Upper lobe of left lung (tissue), 6 donors: Measurements from ENCODE around the gene ANKRD24. TPM values are rescaled to one million over a fixed set of nuclear protein-coding genes. Genes with fewer than 3 reads are reported as not detected.

Experiments
- ATAC-seq, 2 donors: fragments of 200-7000 bp; cut with Tn5 transposase; one replicate each; pipeline ENCODE4 v1.9.1; 2022; ENCODE audit warnings: mild to moderate bottlenecking in 2 of 2, moderate library complexity in 2 of 2; ENCODE audit not compliant: low FRiP score in 2 of 2
- DNase-seq, 2 donors: peaks; one replicate each; pipeline ENCODE4 v3.0.0-alpha.2; 2019 to 2020
- H3K27ac ChIP-seq, 4 donors: fragments of 200-600 bp; sonication (generic); one replicate each; pipeline ENCODE4 v1.5.1; 2016 to 2019
- H3K27me3 ChIP-seq, 4 donors: fragments of 200-600 bp; sonication (generic); one replicate each; pipeline ENCODE4 v1.5.1; 2017 to 2019
- H3K36me3 ChIP-seq, 4 donors: fragments of 200-600 bp; sonication (generic); one replicate each; pipeline ENCODE4 v1.5.1; 2016 to 2019
- H3K4me1 ChIP-seq, 4 donors: fragments of 200-600 bp; sonication (generic); one replicate each; pipeline ENCODE4 v1.5.1; 2018 to 2019
- H3K4me3 ChIP-seq, 4 donors: fragments of 200-600 bp; sonication (generic); one replicate each; pipeline ENCODE4 v1.5.1; 2017 to 2019; ENCODE audit warnings: mild to moderate bottlenecking in 2 of 4, moderate library complexity in 1 of 4
- H3K9me3 ChIP-seq, 4 donors: fragments of 200-600 bp; sonication (generic); one replicate each; pipeline ENCODE4 v1.5.1; 2018 to 2019
- EP300 ChIP-seq, 4 donors: sonication (generic); formaldehyde crosslinking; IDR thresholded peaks; one replicate each; pipeline ENCODE4 v1.5.1; 2017; ENCODE audit warnings: antibody characterized with exemption in 4 of 4, control low read depth in 2 of 4
- POLR2A ChIP-seq, 4 donors: fragments of 450-650 bp; IDR thresholded peaks; one replicate each; pipeline ENCODE4 v1.5.1; 2016 to 2017; ENCODE audit warnings: antibody characterized with exemption in 4 of 4, mild to moderate bottlenecking in 2 of 4
- POLR2AphosphoS5 ChIP-seq, 2 donors: sonication (generic); formaldehyde crosslinking; IDR thresholded peaks; one replicate each; pipeline ENCODE4 v1.5.1; 2017; ENCODE audit warnings: antibody characterized with exemption in 2 of 2
- WGBS, 2 donors: methylation state at CpG; one replicate each; pipeline ENCODE4 v1.1.5; 2017 to 2018; 5-methylcytosine and 5-hydroxymethylcytosine counted together
- total RNA-seq, 6 donors: library from RNA; depleted of rRNA in 4 of 6; stranded (reverse); fragments of >200 nt in 4 of 6; gene quantifications; one replicate each; pipeline versions ENCODE4 v1.1.0 to v1.2.1, GENCODE V29; 2016 to 2021
- TF ChIP-seq, protein P1 (sequence below), 6 experiments: fragments of 450-650 bp in 4 of 6; fragments of 200-600 bp in 2 of 6; sonication (generic) in 2 of 6; IDR thresholded peaks; one replicate each; pipeline ENCODE4 v1.5.1; 2016 to 2019; ENCODE audit warnings: antibody characterized with exemption in 6 of 6
- donor health status: DM: no; HTN: no; CAD: no; lungs with moderate emphysema.
- donor health status: DM: no; HTN: yes; CAD: no; lungs with severe emphysema.

Gene ANKRD24
- total RNA-seq, 6 donors from 2014 or later: 0.46 to 10.5 (median 1.3) TPM

- H3K9me3 ChIP-seq: no peaks in the 10 kb centered on the region
- no peak for TF ChIP-seq POLR2AphosphoS5 (IDR thresholded peaks at IDR 0.05)
- TF ChIP-seq POLR2A (IDR thresholded peaks at IDR 0.05): no peak
- TF ChIP-seq, protein P1, sequence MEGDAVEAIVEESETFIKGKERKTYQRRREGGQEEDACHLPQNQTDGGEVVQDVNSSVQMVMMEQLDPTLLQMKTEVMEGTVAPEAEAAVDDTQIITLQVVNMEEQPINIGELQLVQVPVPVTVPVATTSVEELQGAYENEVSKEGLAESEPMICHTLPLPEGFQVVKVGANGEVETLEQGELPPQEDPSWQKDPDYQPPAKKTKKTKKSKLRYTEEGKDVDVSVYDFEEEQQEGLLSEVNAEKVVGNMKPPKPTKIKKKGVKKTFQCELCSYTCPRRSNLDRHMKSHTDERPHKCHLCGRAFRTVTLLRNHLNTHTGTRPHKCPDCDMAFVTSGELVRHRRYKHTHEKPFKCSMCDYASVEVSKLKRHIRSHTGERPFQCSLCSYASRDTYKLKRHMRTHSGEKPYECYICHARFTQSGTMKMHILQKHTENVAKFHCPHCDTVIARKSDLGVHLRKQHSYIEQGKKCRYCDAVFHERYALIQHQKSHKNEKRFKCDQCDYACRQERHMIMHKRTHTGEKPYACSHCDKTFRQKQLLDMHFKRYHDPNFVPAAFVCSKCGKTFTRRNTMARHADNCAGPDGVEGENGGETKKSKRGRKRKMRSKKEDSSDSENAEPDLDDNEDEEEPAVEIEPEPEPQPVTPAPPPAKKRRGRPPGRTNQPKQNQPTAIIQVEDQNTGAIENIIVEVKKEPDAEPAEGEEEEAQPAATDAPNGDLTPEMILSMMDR (IDR thresholded peaks at IDR 0.05): no peak
- no peak for TF ChIP-seq EP300 (IDR thresholded peaks at IDR 0.05)
- no peak overlapping the region for H3K4me3 ChIP-seq
- H3K36me3 ChIP-seq: no peaks in the 10 kb centered on the region
- DNase-seq (no peak), ATAC-seq (no peak)
- H3K27me3 ChIP-seq: peaks cover 0 to 22% (median 11%) of the 10 kb centered on the region in 4 donors
- peaks cover 0 to 10% (median 5%) of the 10 kb centered on the region in 4 donors for H3K4me1 ChIP-seq
- 87 to 89% methylated on average over 5 of the region's 5 CpGs for WGBS, 2 donors
- no peak overlapping the region for H3K27ac ChIP-seq
These were observed 14.7 kb downstream of the ANKRD24 start for GRCh38 chr19:4197228-4197624.

GRCh38 chr19:4197625-4198466 is 15.4 kb downstream of the ANKRD24 start:
- Histone ChIP-seq H3K36me3 (no peaks in the 10 kb centered on the region), H3K27me3 (peaks cover 0 to 22% (median 11%) of the 10 kb centered on the region in 4 donors), H3K9me3 (no peaks in the 10 kb centered on the region), H3K4me3 (no peak overlapping the region), H3K4me1 (peaks cover 0 to 10% (median 5%) of the 10 kb centered on the region in 4 donors), H3K27ac (no peak overlapping the region)
- 31 to 32% methylated on average over 31 to 37 of the region's 70 CpGs for WGBS, 2 donors
- peak in 1 of 2 donors; percentile 84 for DNase-seq
- ATAC-seq: no peak
- TF ChIP-seq, protein P1 (IDR thresholded peaks at IDR 0.05): no peak

DNA sequence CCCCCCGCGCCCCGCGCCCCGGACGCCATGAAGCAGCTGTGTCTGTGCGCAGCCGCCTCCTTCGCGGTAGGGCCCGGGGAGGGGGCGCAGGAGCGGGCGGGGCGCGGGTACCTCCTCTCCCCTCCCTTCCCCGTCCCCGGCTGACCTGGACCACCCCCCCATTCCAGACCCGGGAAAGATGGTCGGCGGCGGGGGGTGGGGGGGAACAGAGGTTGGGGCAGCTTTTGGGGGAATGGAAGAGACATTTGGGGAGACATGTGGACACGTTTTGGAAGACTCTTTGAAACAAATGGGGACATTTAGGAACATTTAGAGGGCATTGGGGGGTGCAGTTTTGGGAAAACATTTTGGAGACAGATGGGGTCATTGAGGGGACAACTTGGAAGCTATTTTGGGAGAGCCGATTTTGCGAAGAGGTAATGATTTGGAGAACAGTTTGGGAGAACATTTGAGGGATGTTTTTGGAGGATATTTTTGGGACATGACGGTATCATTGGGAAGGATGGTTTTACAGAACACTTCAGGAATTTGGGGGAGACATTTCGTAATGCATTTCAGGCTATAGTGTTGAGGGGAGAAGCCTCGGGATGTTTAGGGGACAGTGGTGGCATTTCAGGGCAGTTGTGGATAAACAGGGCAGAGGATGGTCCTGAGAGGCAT is 16.1 kb downstream of the ANKRD24 start:
- WGBS, 2 donors: 14 to 20% methylated on average over 10 to 12 of the region's 28 CpGs
- Histone ChIP-seq H3K36me3 (no peaks in the 10 kb centered on the region), H3K27ac (no peak overlapping the region), H3K27me3 (peaks cover 0 to 22% (median 11%) of the 10 kb centered on the region in 4 donors), H3K4me1 (peaks cover 0 to 10% (median 5%) of the 10 kb centered on the region in 4 donors), H3K9me3 (no peaks in the 10 kb centered on the region), H3K4me3 (no peak overlapping the region)
- DNase-seq (peak in 1 of 2 donors; percentile 86), ATAC-seq (no peak)
- TF ChIP-seq EP300 (IDR thresholded peaks at IDR 0.05): no peak
- TF ChIP-seq, protein P1 (IDR thresholded peaks at IDR 0.05): no peak
- no peak for TF ChIP-seq POLR2AphosphoS5 (IDR thresholded peaks at IDR 0.05)
- TF ChIP-seq POLR2A (IDR thresholded peaks at IDR 0.05): no peak

- Histone ChIP-seq H3K4me3 (no peak overlapping the region), H3K27ac (no peak overlapping the region), H3K36me3 (no peaks in the 10 kb centered on the region), H3K4me1 (peaks cover 2 to 14% (median 9%) of the 10 kb centered on the region in 4 donors), H3K27me3 (peaks cover 0 to 22% (median 11%) of the 10 kb centered on the region in 4 donors), H3K9me3 (no peaks in the 10 kb centered on the region)
- DNase-seq (no peak), ATAC-seq (no peak)
- TF ChIP-seq POLR2AphosphoS5 (IDR thresholded peaks at IDR 0.05) (no peak), POLR2A (IDR thresholded peaks at IDR 0.05) (no peak), EP300 (IDR thresholded peaks at IDR 0.05) (no peak)
- TF ChIP-seq, protein P1 (IDR thresholded peaks at IDR 0.05): no peak
- WGBS, 2 donors: 36 to 100% methylated on average over 1 to 7 of the region's 33 CpGs
These were observed 17.3 kb downstream of the ANKRD24 start for GRCh38 chr19:4199699-4200293.
